AG10803 (cell line): ENCODE data around the gene RBCK1.

Experiments
- DNase-seq: peaks from one replicate; pipeline ENCODE4 v3.0.0; 2010; ENCODE audit warnings: low read depth
- H3K4me3 ChIP-seq: 2 replicates; pipeline ENCODE4 v1.5.1; 2011; ENCODE audit warnings: mild to moderate bottlenecking, low read length, control low read depth
- TF ChIP-seq, protein P1 (sequence below): conservative IDR thresholded peaks from 2 replicates; pipeline ENCODE4 v1.5.1; 2011; ENCODE audit warnings: mild to moderate bottlenecking, low read length, control low read depth, inconsistent platforms

RBCK1 gene

DNA sequence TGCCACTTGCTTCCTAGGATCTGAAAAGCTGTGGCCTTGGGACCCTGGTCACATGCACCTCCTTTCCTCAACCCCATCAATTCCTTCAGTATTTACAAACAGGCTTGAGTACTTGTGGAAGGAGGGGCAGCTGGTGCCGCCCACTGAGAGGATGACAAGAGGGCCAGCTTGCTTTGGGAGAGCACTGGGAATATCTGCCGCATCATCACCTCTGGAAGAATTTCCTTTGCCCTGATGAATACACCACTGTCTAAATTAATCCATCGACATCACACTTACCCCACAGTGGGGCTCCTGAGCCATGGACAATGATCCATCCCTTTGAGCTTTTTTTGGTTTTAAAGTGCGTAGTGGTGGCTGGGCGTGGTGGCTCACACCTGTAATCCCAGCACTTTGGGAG is 28.4 kb downstream of the RBCK1 start:
- DNase-seq = no peak
- TF ChIP-seq, protein P1, sequence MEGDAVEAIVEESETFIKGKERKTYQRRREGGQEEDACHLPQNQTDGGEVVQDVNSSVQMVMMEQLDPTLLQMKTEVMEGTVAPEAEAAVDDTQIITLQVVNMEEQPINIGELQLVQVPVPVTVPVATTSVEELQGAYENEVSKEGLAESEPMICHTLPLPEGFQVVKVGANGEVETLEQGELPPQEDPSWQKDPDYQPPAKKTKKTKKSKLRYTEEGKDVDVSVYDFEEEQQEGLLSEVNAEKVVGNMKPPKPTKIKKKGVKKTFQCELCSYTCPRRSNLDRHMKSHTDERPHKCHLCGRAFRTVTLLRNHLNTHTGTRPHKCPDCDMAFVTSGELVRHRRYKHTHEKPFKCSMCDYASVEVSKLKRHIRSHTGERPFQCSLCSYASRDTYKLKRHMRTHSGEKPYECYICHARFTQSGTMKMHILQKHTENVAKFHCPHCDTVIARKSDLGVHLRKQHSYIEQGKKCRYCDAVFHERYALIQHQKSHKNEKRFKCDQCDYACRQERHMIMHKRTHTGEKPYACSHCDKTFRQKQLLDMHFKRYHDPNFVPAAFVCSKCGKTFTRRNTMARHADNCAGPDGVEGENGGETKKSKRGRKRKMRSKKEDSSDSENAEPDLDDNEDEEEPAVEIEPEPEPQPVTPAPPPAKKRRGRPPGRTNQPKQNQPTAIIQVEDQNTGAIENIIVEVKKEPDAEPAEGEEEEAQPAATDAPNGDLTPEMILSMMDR = no peak
- no peak overlapping the region for H3K4me3 ChIP-seq

DNA sequence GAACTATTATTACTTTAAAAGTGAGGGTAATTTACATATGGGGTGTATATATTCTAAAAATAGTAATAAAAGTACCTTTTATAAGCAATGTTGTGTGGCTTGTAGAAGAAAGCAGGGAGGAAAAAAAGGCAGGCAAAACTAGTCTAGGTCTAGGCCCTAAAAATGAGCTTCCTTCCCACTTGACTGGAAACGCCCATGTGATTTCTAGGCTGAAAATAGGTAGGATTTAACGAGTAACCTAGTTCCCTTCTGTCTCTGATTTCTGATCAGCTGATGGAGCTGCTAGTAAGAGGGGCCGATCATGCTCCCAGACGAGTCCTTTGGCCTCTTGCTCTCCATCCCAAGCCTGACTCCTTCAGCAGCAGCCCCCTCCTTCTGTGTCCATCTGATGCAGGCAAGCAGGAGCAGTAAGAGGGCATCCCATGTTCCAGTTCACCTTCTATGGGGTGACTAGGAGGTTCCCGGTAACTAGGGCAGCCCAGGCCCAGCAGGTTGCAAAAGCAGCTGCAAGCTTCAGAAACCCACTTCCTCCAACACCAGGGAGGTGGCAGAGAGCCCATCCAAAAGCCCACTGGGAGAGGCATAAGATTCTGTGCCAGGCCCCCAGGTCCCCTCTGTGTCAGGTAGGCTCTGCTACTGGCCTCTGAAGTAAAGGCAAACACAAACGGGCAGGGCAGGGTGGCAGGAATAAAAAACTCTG is 29.8 kb downstream of the RBCK1 start:
- DNase-seq = no peak
- TF ChIP-seq, protein P1 = no peak
- no peak overlapping the region for H3K4me3 ChIP-seq

DNA sequence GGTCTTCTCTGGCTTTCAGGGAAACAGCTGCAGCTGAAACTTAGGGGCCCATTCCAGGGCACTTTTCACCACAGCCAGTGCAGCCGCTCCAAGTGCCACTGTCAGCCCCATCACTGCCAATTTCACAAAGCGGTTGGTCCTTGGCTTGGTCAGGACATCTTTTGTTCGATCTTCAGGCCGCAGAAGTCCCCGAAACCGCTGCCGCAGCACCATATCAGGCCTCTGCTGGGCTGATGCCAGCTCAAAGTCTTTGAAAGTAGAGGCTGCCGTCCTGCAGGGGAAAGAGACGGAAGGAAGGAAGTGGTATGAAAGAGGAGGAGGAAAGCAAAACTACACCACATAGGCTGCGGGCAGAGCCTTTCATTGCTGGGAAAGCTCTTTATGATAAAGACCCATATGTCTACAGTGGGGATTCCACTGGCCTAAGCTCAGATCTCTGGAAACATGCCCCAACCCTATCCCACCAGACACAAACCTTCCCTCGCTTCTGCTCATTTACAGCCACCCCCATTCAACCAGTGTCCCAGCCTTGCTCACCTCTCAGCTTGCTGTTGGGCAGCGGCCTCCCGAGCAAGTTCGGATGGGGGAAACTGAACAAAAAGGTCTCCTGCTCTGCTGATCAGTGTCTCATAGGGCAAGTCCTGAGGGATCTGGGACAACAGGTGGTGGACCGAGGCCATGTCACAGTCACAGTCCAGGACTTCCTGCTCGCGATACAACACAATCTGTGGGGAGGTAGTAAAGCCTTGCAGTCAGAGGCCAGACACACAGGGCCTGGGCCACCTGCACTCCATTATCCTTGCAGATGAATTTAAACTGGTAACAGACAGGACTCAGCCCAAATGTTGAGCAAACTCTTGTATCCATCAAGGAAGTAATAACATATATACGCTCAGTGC is 30.7 kb downstream of the RBCK1 start:
- TF ChIP-seq, protein P1 = no peak
- H3K4me3 ChIP-seq = no peak overlapping the region
- no peak for DNase-seq

DNA sequence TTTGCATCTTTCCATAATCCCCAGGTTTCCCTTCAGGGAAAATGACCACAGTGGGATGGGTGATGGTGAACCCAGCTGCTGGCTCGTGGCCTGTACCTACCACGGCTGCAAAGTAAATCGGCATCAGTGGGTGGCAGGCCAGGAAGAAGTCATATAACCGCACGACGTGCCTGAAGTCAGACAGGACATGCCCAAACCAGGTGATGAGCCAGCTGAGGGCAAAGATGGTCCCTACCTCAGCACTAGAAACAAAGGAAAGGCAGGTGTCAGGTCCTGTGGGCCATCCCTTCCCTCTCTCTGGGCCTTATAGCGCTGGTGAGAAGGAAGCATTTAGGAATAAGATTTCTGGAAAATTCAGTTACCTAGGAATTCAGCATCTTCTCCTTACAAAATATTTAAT is 32.0 kb downstream of the RBCK1 start:
- DNase-seq = no peak
- TF ChIP-seq, protein P1 = no peak

DNA sequence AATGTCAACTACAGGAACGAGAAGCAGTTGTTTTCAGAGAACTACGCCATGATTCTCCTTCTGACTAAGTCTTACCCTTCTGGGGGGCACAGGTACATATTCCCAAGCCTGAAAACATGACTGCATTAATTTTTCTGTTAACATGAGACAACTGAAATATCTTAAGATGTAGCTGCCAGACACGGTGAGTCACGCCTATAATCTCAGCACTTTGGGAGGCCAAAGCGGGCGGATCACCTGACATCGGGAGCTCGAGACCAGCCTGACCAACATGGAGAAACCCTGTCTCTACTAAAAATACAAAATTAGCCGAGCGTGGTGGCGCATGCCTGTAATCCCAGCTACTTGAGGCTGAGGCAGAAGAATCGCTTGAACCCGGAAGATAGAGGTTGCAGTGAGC is 32.5 kb downstream of the RBCK1 start:
- H3K4me3 ChIP-seq = no peak overlapping the region
- no peak for DNase-seq
- TF ChIP-seq, protein P1 = no peak

More for the DNA sequence above, 32.0 kb downstream of the RBCK1 start:
- H3K4me3 ChIP-seq = no peak overlapping the region

DNA sequence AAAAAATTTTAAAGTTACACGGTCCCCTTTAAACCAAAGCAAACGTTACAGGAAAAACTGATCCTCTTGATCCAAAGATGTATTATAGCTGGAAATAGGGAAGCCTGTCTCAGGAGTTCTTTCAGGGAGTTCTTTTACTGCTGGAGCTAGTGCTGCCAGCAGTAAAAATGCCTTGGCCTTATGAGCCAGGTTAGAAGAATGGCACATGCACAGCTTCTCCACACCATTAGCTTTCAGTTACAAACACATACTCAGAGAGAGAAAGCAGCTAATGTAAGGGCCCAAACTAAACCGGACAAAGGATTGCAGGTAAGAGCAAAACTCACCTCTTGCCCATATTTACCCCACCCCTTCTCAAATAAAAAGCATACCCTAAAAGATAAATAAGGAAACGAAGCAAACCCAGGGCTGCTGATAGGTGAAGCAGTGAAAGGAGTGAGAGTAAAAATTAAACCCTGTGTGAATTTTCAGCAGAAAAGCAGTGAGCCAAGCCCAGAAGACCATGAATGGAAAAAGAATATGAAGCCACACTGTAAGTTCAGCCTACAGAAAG is 35.2 kb downstream of the RBCK1 start:
- no peak for DNase-seq
- H3K4me3 ChIP-seq = no peak overlapping the region
- TF ChIP-seq, protein P1 = no peak
